ENCODE results near the gene CADM1.

- TF ChIP-seq CTCF (IDR thresholded peaks at IDR 0.05 in 8 of 11, conservative IDR thresholded peaks at IDR 0.05 in 3 of 11) (peak in 4 of 11 experiments; percentile 27 to 60 (median 32)), POLR2A (IDR thresholded peaks at IDR 0.05) (no peak), POLR2AphosphoS5 (IDR thresholded peaks at IDR 0.05) (peak in 2 of 3 donors; percentile 22 to 45)
These were observed 931 bp downstream of the CADM1 start for GRCh38 chr11:115503083-115503885.
